HG02852 (cell line): Measurements from ENCODE around the gene PRKAR1B.

ENCODE experiments used
- ATAC-seq: cut with Tn5 transposase; IDR thresholded peaks from one replicate; pipeline ENCODE4 v1.9.1; 2021; ENCODE audit warnings: mild to moderate bottlenecking, moderate library complexity; ENCODE audit not compliant: unreplicated experiment

The PRKAR1B gene

GRCh38 chr7:741850-742249 is 14.8 kb upstream of the PRKAR1B start:
- no peak for ATAC-seq

DNA sequence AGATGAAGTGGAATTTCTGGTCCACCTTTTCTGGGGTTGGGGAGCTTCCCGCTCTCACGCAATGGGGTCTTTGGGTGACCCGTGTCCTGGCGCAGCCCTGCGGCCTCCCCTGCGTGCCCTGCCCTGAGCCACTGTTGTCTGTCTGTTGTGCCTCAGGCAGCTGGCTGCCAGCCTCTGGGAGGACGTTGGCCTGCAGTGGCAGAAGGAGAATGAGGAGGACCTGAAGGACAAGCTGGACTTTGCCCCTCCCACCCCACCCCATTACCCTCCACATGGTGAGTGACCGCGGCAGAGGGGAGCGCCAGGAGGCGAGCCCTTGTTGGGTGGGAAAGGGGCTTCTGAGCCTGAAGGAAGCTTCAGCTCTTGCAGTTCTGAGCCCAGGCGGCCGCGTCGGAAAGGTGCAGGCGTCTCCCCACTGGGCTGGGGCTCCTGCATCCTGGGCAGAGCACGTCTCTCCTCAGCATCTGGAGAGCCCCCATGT is 14.2 kb upstream of the PRKAR1B start:
- ATAC-seq, result no peak

GRCh38 chr7:739983-740942 is 13.2 kb upstream of the PRKAR1B start:
- ATAC-seq, result no peak

DNA sequence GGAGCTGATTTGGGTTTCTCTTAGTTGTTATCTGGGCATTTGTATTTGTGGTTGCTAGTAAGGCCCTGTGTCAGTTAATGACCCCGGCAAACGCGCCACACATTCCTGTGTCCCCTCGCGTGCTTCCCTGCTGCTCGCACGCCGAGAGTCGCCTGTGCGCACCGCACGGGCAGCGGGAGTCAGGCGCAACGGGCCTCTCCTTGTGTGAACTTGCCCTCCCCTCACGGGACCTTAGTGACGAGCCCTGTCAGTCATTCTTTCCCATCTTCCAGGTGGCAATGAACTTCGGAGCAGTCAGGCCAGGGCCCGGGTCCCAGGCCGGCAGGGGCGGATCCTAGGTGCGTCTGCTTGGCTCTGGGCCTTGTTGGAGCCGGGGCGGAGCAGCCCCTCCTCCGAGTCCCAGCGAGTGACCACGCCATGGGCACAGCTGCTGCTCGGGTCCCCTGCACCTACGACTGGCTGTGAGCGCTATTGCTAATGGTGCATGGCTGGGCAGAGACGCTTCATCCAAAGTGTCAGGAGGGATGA is 12.4 kb upstream of the PRKAR1B start:
- ATAC-seq, result no peak

- ATAC-seq, result no peak
Measured at GRCh38 chr7:738723-739454, 11.8 kb upstream of the PRKAR1B start.

DNA sequence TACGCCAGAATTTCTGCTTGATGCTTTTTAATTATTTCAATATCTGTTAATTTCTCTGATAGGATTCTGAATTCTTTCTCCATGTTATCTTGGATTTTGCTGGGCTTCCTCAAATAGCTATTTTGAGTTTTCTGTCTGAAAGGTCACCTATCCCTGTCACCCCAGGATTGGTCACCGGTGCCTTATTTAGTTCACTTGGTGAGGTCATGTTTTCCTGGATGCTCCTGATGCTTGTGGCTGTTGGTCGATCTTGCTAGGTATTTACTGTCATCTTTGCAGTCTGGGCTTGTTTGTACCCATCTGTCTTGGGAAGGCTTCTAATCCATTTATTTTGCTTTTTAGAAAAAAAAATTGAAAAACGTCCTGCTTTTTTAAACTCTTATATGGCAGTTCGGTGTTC is 11.2 kb upstream of the PRKAR1B start:
- no peak for ATAC-seq

DNA sequence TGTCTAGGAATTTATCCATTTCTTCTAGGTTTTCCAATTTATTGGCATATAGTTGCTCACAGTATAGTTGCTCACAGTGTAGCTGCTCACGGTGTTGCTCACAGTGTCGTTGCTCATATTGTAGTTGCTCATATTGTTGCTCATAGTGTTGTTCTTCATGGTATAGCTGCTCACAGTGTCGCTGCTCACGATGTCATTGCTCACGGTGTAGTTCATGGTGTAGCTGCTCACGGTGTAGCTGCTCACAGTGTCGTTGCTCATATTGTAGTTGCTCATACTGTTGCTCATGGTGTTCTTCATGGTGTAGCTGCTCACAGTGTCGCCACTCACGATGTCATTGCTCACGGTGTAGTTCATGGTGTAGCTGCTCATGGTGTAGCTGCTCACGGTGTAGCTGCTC is 7.7 kb upstream of the PRKAR1B start:
- no peak for ATAC-seq

DNA sequence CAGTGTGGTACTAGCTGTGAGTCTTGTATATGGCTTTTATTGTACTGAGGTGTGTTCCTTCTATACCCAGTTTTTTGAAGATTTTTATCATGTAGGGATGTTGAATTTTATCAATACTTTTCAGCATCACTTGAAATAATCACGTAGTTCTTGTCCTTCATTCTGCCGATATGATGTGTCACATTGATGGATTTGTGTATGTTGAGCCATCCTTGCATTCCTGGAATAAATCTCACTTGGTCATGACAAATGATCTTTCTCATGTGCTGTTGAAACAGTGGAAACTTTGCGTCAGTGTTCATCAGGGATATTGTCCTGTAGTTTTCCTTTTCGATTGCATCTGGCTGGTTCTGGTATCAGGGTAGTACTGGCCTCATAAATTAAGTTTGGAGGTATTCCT is 7.1 kb upstream of the PRKAR1B start:
- no peak for ATAC-seq

GRCh38 chr7:732556-732955 is 5.5 kb upstream of the PRKAR1B start:
- ATAC-seq, result no peak

DNA sequence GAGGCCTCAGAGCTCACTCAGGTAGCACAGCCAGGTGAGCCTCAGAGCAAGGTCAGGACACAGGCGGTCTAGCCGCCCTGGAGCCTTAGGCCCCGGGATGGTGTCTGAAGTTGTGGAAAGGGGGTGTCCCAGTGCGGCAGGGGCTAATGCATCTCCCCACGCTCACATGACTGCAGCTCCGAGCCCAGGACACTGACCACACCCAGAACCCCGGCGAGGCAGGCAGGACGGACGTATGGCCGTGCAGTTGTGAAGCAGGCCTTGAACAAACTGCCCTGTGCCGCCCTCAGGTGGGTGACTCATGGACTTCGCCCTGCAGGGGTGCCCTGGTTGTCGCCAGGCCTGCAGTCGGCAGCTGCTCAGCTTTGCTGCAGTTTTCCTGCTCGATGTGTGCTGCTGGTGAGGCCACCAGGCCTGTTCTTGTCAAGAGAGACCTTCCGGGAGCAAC is 5.0 kb upstream of the PRKAR1B start:
- ATAC-seq, result no peak

DNA sequence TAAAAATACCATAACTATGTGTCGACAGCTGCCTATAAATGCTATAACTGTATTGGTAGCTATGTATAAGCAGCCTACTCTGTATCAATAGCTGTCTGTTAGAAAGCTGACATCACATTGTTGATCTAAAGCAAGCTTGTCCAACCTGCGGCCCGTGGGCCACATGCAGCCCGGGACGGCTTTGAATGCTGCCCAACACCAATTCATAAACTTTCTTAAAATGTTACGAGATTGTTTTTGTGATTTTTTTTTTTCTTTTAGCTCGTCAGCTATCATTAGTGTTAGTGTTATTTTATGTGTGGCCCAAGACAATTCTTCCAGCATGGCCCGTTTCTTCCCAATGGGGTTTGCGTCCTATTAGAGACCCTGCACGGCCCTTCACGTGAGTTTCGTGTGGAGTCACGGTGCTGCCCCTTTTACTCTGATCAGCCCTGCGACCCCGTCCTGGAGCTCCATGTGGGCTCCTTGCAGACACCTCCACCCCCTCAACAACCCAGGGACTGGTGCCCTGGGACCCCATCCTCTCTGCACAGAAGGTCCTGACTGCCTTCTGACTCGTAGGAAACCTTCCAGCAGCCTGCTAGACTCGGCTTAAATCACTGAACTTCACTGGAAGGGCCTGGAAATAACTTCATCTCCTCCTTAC is 4.5 kb upstream of the PRKAR1B start:
- ATAC-seq, result no peak

DNA sequence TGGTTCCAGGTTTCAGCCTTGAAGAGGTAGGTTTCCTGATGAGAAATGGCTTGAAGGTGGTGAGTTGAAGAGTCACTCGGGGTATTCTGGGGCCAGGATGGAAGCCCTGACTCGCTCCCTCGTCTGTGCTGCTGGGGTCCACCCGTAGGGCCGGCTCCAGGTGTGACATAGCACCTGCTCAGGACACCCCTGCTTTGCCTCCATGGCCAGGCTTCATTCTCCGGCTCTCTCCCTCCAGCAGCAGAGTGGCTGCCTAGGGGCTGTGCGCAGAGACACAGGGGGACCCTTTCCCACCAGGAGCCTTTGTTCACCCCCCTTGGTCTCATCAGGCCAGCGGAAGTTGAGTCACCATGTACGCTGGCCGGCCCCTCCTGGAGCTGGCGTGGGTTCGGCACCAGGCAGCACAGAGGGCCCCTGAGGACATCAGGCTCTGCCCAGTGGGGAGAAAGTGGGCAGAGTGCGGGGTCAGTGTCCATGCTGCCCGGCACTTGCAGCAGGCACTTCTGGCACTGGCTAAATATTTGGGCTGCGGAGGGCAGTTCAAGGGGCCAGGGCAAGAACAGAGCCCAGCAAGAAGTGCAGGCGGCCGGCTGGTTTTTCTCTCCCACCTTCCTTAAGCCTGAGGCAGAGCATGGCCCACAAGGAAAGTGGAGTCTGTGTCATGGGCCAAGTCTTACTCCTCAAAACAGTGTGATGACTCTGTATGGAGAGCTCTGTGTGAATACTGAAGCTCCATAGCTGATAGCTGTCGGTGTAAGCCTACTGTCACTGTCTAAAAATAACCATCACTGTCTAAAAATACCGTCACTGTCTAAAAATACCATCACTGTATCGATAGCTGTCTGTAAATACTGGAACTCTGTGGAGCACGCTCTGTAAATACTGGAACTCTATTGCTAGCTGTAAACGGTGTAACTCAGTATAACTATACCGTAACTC is 3.7 kb upstream of the PRKAR1B start:
- ATAC-seq, result no peak

DNA sequence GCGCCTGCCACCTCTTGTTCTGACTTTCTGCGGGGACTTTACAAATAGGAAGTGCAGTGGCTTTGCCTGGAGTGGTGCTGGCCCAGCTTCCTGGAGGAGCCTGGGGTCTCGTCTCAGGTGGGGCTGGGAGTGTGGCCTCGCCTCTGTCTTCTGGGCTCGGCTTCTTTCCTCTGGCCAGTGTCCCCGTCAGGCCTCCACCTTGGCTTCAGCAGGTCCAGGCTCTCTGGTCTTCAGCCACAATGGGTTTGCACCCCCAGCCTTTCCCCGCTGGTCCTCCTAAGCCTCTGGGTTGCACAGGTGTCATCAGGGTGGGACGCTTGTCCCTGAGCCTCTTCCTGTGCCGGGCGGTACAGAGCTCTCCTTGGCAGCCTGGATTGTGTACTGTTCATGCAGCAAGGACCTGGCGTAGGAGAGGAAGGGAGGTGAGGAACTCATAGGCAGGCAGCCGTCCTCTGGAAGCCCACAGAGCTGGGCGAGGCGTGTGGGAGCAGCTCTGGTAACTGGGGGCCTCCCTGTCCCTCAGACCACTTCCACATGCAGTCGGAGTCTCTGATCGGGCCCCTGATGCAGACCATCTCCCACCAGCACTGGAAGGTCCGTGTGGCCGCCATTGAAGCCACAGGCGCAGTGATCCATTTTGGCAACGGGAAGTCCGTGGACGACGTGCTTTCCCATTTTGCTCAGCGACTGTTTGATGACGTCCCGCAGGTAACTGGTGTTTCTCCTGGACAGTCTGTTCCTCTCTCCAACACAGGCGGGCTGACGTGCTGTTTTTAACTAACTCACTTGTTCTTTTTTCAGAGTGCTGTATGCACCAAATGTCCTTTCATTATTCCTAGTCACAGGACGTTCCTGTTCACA is 2.3 kb upstream of the PRKAR1B start:
- no peak for ATAC-seq

DNA sequence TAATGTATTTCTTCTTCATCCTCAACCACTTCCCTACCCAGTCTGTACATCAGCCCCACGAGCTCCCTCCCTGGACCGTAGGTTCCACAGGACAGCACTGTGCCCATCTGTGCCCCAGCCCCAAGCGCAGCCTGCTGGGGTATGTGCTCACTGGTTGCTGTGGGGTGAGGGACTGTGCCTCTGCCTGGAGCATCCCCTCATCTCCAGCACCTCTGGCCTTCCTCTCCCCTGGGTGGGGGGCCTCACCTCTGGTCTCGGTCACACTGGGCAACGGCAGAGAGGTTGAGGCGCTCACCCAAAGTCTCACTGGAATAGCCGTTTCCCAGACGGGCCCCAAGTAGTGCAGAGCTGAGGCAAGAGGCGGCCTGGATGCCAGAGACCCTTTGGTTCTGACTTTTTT is 1.5 kb upstream of the PRKAR1B start:
- ATAC-seq, result no peak

- ATAC-seq, result no peak
Measured at GRCh38 chr7:727806-728460, 852 bp upstream of the PRKAR1B start.

DNA sequence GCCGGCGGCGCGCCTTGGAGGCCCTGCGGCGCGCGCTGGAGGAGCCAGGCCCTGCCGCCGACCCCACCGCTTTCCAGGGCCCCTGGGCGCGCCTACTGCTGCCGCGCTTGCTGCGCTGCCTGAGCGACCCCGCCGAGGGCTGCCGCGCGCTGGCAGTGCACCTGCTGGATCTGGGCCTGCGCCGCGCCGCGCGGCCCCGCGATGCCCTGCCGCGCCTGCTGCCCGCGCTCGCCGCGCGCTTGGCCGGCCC is 302 bp downstream of the PRKAR1B start:
- no peak for ATAC-seq

- ATAC-seq, result peak; percentile 81
Measured at GRCh38 chr7:726084-726853, 812 bp downstream of the PRKAR1B start, which contains the start of gene DNAAF5. TSS of gene DNAAF5 (plus strand) at chr7:726699. CDS start at chr7:726721, 22 bp downstream.
